ENCODE measurements around the gene CCDC158. TPM values are rescaled to one million over a fixed set of nuclear protein-coding genes. Genes with fewer than 3 reads are reported as not detected.

The CCDC158 gene
- not detected in 2 replicates for total RNA-seq

- H3K4me3 Mint-ChIP-seq, result peak within 1 kb of the TSS; percentile 73
- H3K36me3 Mint-ChIP-seq (ENCODE audit: low read depth), result no peaks in the 10 kb centered on the region
- H3K9me3 Mint-ChIP-seq, result no peaks in the 10 kb centered on the region
- peaks cover 10% of the 10 kb centered on the region for H3K4me1 Mint-ChIP-seq
- no peak for TF ChIP-seq CTCF (IDR thresholded peaks at IDR 0.05)
- peaks cover 15% of the 10 kb centered on the region for H3K27me3 Mint-ChIP-seq
- ChIA-PET CTCF (interaction anchor here (1.0 to 1.3 kb wide), 2 partner anchors 10 to 78 kb away, joined by 3 to 4 read pairs; no protein-coding TSS in a partner anchor), POLR2A (no interaction called here)
- intact Hi-C loops (cut with micrococcal nuclease), result no loop called here
- H3K27ac Mint-ChIP-seq, result no peak within 1 kb of the TSS
- ATAC-seq (ENCODE audit: low read depth) (peak; percentile 61), DNase-seq (peak; percentile 16)
These were observed at the start of gene CCDC158 for GRCh38 chr4:76420762-76421581. CCDC158 (minus strand) TSS chr4:76421141; CDS start chr4:76403207, 17,934 bp downstream.

- H3K4me1 Mint-ChIP-seq, result no peaks in the 10 kb centered on the region
- POLR2A ChIA-PET, result no interaction called here
These were observed 49.6 kb upstream of the CCDC158 start for GRCh38 chr4:76470532-76470931.

GRCh38 chr4:76470064-76470463, 49.1 kb upstream of the CCDC158 start:
- H3K4me3 Mint-ChIP-seq, result no peak overlapping the region
- H3K9me3 Mint-ChIP-seq, result no peaks in the 10 kb centered on the region
- no peaks in the 10 kb centered on the region for H3K4me1 Mint-ChIP-seq
- no peak overlapping the region for H3K27ac Mint-ChIP-seq
- CTCF ChIA-PET, result no interaction called here
- ATAC-seq (ENCODE audit: low read depth), result no peak
- POLR2A ChIA-PET, result no interaction called here
- intact Hi-C loops (cut with micrococcal nuclease), result no loop called here
- peaks cover 4% of the 10 kb centered on the region for H3K27me3 Mint-ChIP-seq
- no peaks in the 10 kb centered on the region for H3K36me3 Mint-ChIP-seq (ENCODE audit: low read depth)
- TF ChIP-seq CTCF (IDR thresholded peaks at IDR 0.05), result no peak
- no peak for DNase-seq

More at GRCh38 chr4:76470532-76470931, 49.6 kb upstream of the CCDC158 start:
- peaks cover 4% of the 10 kb centered on the region for H3K27me3 Mint-ChIP-seq
- intact Hi-C loops (cut with micrococcal nuclease), result no loop called here
- DNase-seq (no peak), ATAC-seq (ENCODE audit: low read depth) (no peak)
- no peak for TF ChIP-seq CTCF (IDR thresholded peaks at IDR 0.05)
- H3K27ac Mint-ChIP-seq, result no peak overlapping the region
- CTCF ChIA-PET, result no interaction called here
- no peaks in the 10 kb centered on the region for H3K9me3 Mint-ChIP-seq
- H3K36me3 Mint-ChIP-seq (ENCODE audit: low read depth), result no peaks in the 10 kb centered on the region
- no peak overlapping the region for H3K4me3 Mint-ChIP-seq

GRCh38 chr4:76463568-76463967, 42.6 kb upstream of the CCDC158 start:
- CTCF ChIA-PET, result no interaction called here
- TF ChIP-seq CTCF (IDR thresholded peaks at IDR 0.05), result no peak
- peaks cover 10% of the 10 kb centered on the region for H3K9me3 Mint-ChIP-seq
- no peaks in the 10 kb centered on the region for H3K27me3 Mint-ChIP-seq
- intact Hi-C loops (cut with micrococcal nuclease), result no loop called here
- no peak overlapping the region for H3K4me3 Mint-ChIP-seq
- DNase-seq (no peak), ATAC-seq (ENCODE audit: low read depth) (no peak)
- no peaks in the 10 kb centered on the region for H3K4me1 Mint-ChIP-seq
- POLR2A ChIA-PET, result no interaction called here
- H3K36me3 Mint-ChIP-seq (ENCODE audit: low read depth), result no peaks in the 10 kb centered on the region
- H3K27ac Mint-ChIP-seq, result no peak overlapping the region

- Mint-ChIP-seq H3K27ac (no peak overlapping the region), H3K27me3 (no peaks in the 10 kb centered on the region), H3K4me3 (no peak overlapping the region), H3K9me3 (peaks cover 8% of the 10 kb centered on the region), H3K4me1 (no peaks in the 10 kb centered on the region), H3K36me3 (ENCODE audit: low read depth) (no peaks in the 10 kb centered on the region)
- POLR2A ChIA-PET, result no interaction called here
- CTCF ChIA-PET, result no interaction called here
- intact Hi-C loops (cut with micrococcal nuclease), result no loop called here
- DNase-seq (no peak), ATAC-seq (ENCODE audit: low read depth) (no peak)
- TF ChIP-seq CTCF (IDR thresholded peaks at IDR 0.05), result no peak
These were observed 38.4 kb upstream of the CCDC158 start for GRCh38 chr4:76459291-76459723.

Data from activated B cell treated with CpG ODN at 0.5 μM for 24 hours (primary cell).